ENCODE data around the gene CAMKMT.

GRCh38 chr2:44774826-44775492 is 413.2 kb downstream of the CAMKMT start:
- no peak for TF ChIP-seq CTCF (IDR thresholded peaks at IDR 0.05)
- no peak for TF ChIP-seq EZH2 (IDR thresholded peaks at IDR 0.05; ENCODE audit: borderline replicate concordance, insufficient read depth, low read depth, low read length, poor library complexity, severe bottlenecking)

Measured in B cell (primary cell).